NCI-H2081 (cell line): ENCODE results near the gene ADAMTS6.

ENCODE experiments used
- DNase-seq, 2 experiments: peaks; one replicate each; lab custom pipeline; 2025; lab: John Stamatoyannopoulos, UW

Gene ADAMTS6

GRCh38 chr5:65276178-65276890 lies 205.4 kb downstream of the ADAMTS6 start:
- DNase-seq: no peak

DNA sequence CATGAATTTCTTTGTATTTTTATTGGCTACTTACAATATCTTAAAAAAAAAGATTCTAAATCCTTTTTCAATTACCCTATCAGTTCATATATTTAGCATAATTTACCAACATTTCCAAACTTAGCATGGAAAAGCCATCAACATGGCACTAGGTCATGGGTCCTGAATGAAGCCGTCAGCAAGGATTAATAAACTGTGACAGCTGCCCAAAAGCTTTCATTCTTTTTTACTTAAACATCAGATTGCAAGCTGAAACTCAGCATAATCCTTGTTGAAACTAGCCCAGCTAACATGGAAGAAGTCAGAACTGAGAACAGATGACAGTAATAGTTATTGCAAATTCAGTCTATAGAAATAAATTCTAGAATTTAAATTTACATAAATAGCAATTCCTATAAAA lies 209.8 kb downstream of the ADAMTS6 start:
- DNase-seq: no peak

- no peak for DNase-seq
These were observed 213.2 kb downstream of the ADAMTS6 start for GRCh38 chr5:65268525-65268924.

GRCh38 chr5:65264420-65264819 lies 217.3 kb downstream of the ADAMTS6 start:
- no peak for DNase-seq

- no peak for DNase-seq
These were observed 218.4 kb downstream of the ADAMTS6 start for GRCh38 chr5:65263321-65263720.

- no peak for DNase-seq
These were observed 219.1 kb downstream of the ADAMTS6 start for GRCh38 chr5:65262649-65263059.

- DNase-seq: peak in 1 of 2 experiments; percentile 9
These were observed 219.6 kb downstream of the ADAMTS6 start for GRCh38 chr5:65262096-65262495.

GRCh38 chr5:65261499-65261898 lies 220.2 kb downstream of the ADAMTS6 start:
- no peak for DNase-seq

DNA sequence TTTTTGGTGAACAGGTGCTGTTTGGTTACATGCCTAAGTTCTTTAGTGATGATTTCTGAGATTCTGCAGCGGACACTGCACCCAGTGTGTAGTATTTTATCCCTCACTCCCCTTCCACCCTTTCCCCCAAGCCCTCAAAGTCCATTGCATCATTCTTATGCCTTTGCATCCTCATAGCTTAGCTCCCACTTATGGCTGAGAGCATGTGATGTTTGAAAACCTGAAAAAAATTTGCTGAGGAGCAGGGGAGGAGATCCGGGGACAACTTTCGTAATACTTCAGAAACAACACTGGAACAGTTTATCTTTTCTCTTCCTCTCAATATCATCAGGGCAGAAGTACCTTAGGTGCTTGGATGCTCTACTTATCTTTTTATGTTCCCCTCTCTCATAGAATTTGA lies 226.4 kb downstream of the ADAMTS6 start:
- DNase-seq: no peak

GRCh38 chr5:65252977-65253376 lies 228.7 kb downstream of the ADAMTS6 start:
- no peak for DNase-seq

DNA sequence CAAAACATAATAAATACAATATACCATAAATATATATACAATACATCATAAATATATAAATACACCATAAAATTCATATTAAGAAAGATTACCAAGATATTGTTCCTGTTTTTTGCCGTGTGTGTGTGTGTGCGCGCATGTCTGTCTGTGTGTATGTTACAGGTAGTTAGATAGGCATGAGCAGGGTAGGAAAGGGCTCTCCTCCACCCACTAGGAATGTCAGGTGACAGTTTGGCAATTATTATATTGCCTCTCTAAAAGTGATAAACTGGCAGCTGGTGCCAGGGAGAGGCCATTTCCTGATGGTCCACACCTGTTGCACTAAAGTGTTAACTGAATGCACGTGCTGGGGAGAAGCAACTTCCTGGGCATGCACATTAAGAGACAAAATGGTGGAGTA lies 232.8 kb downstream of the ADAMTS6 start:
- peak in 1 of 2 experiments; percentile 7 for DNase-seq

GRCh38 chr5:65247594-65247993 lies 234.1 kb downstream of the ADAMTS6 start:
- no peak for DNase-seq

DNA sequence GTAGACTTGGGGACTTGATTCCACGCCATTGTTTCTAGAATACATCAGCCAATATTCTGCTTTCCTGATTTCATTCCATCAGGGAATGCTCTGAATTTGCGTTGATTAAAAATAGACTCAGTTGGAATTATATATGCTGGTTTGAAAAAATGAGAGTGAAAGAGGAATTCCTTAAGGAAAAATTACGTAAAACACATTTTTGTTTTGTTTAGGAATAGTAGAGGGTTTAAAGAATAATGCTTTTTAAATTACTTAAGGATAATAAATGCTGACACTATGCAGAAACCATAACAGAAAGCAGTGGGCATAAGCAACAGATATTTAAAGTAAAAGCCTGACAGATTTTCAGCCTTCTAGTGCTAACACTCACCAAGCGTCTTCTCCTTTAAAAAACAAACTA lies 235.0 kb downstream of the ADAMTS6 start:
- no peak for DNase-seq

DNA sequence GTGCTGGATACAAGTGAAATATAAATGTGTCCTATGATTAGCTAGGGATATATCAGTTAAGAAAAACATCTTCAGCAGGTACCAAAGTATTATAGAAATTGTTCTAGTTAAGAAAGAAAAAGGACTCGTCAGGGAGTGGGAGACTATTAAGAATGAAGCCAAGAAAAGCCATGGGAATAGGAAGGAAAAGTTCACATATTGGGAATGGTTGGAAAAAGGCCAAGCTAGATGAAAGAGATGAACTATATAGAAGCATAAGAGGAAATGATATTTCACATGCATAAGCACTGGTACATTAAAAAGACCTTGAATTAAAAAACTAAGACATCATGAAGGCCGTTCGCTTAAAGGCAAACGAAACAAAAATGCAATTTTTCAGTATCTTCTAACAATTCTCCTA lies 237.7 kb downstream of the ADAMTS6 start:
- no peak for DNase-seq

- DNase-seq: peak in 1 of 2 experiments; percentile 46
These were observed 238.6 kb downstream of the ADAMTS6 start for GRCh38 chr5:65243161-65243560.

DNA sequence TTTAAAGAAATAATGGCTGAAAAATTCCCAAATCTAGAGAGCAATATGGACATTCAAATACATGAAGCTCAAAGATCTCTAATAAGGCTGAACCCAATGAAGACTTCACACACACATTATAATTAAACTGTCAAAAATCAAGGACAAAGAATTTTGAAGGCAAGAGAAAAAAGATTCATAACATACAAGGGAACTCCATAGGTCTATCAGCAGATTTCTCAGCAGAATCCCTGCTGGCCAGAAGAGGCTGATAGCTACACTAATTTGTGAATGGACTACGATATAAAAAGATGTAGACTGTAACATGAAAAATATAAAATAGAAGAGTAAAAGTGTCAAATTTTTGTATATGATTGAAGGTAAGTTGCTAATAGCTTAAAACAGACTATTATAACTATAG lies 251.9 kb downstream of the ADAMTS6 start:
- DNase-seq: no peak

DNA sequence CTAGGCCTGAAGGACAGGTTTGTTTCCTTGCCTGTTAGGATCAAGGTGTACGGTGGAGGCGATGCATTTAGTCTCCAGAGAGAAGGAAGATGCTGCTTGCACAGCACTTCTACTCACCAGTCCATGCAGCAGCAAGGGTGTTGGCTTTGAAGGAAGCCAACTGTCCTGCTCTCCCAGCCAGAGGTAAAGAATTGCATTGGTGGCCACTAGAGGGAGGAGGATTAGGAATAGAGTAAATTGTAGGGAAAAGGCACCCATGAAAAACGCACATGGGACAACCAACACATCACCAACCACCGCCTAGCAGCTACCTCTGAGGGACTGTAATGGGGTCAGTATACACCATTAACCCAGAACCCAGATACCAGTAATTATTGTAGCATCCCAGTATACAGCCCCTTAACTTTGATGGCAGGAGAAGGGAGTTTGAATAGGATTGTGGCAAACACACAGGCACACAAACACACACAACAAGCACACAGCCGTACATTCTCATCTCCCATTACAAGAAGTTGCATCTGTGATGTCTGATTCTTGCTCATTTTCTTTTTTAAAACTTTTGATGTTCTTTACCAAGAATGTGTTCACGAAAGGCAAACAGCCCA lies 267.7 kb downstream of the ADAMTS6 start:
- DNase-seq: peak in 1 of 2 experiments; percentile 3

GRCh38 chr5:65209341-65209740 lies 272.4 kb downstream of the ADAMTS6 start:
- DNase-seq: no peak

- DNase-seq: no peak
These were observed 276.8 kb downstream of the ADAMTS6 start for GRCh38 chr5:65204966-65205365.

DNA sequence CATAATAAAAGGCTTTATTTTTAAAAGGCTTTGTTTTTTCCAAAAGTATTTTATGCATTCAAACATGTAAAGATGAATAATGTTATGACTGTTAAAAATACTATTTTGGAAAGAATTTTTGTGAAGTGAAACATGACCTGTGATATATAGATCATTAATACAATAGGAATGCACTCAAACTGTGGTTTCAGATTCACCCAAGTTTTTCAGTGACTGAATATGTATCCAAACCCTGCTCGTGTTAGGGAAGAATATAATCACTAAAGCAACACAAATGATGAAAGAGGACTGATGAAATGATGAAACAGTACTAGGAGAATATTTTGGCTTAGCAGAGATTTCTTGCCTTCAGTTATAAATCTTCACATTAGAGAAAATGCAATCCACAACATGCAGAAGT lies 278.0 kb downstream of the ADAMTS6 start:
- DNase-seq: no peak

DNA sequence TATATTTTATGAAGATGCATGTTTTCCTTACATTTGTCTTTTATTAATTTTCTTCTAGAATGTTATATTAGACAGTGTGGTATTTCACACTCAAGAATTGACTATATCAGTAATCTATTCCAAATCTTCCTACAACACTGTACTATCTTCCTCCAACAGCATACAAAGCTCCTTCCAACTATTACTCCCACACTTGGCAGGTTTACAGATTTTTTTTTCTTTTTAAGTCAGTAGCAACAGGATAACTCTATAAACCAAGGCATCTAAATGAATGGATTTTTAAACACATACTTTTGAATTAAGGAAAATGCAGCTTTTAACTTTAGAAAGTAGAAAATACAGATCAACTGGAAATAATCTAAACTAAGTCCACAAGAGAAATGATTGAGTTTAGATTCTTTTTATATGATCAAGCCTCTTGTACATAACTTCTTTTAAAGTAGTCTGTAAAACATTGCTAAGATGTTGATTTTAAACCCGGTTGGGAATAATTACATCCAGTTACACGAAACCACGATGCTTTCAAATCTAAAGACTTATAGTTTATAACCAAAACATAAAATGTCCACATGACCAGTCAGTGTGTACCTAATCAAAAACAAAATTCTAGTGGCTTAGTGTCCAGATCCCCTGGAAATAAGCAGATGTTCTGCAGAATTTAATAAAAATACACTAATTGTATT lies 281.6 kb downstream of the ADAMTS6 start:
- no peak for DNase-seq

DNA sequence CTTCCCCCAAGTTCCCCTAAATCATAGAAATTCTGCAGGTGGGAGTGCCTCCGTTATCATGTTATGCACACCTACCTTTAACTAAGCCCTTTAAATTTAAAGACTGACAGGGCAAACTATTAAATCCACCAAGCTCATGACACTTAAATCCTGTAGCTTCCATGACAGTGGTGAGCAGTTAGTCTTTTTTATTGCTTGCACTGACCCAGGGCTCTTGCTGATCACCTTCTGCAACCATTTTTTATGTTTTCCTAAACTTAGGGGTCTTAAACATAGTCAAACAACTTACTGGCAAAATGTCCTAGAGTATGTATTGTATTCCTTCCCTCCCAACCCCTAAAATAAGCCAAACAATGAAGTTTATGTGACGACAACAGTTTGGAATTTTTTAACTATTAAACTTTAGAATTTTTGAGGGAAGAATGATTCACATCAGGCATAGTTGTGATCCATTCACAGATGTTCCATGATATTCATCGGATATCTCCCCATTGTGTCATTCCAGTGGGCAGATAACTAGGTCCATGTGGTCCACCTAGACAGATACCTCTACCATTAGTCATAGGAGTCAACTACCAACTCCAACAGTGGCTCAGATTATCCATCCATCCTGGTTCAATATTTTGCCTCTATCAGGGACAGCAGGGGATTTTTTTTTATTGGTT lies 283.1 kb downstream of the ADAMTS6 start:
- no peak for DNase-seq
